ENCODE results near the gene STAT6.
A peak's percentile ranks its signal among the peaks of the same experiment; 100 is the strongest.
"Not testable (repeated sequence)": the region's sequence is repeated elsewhere in the genome, so short reads cannot be mapped to it uniquely, and the experiment has no call there.

The STAT6 gene

DNA sequence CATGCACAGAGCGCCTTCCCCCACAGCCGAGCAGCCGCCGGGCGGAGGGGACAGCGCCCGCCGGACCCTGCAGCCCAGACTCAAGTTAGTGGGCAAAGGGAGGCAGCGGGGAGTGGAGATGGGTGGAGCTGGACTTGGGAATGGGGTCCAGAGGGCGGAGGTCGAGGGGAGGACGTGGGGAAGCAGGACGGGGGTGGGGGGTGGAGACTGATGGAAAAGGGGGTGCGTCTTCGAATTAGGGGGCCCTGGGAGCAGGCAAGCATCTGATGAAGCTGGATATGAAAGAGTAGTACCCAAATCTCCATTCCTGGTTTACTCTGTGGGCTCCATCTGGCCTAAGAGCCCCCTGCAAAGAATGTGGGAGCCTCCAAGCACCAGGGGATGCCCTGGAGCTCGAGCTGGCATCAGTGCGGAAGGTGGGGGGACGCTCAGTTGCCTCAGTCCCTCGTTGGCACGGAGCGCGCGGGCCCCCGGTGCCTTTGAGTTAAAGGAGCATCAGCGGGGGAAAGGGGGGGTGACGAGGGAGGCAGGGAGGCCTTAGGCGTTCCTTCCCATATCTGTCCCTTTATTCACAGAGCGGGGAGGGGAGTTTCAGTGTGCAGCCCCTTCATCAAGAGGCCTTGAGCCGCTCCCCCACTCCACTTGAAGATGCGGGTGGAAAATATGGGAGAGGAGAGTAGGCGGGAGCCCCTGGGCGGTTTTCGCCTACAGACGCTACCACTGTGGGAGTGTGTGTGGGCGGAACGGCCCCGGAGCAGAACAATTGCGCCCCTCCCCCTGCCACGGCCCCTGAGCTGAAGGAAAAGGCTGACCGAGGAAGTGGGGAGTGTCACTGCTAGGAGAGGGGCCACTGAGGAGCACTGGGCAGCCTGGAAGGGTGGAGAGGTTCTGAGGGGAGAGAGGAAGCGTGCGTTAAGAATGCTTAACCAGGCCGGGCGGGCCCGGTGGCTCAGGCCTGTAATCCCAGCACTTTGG lies 21.6 kb downstream of the STAT6 start:
- no peak for DNase-seq (ENCODE audit: low read depth in 2 of 2)

GRCh38 chr12:57088354-57089270 lies 22.6 kb downstream of the STAT6 start, which contains the start of gene NAB2:
TSS of gene NAB2 (plus strand) at chr12:57089114. CDS start at chr12:57089272, 158 bp downstream.
- peak; percentile 87 to 95 for DNase-seq (ENCODE audit: low read depth in 2 of 2)

DNA sequence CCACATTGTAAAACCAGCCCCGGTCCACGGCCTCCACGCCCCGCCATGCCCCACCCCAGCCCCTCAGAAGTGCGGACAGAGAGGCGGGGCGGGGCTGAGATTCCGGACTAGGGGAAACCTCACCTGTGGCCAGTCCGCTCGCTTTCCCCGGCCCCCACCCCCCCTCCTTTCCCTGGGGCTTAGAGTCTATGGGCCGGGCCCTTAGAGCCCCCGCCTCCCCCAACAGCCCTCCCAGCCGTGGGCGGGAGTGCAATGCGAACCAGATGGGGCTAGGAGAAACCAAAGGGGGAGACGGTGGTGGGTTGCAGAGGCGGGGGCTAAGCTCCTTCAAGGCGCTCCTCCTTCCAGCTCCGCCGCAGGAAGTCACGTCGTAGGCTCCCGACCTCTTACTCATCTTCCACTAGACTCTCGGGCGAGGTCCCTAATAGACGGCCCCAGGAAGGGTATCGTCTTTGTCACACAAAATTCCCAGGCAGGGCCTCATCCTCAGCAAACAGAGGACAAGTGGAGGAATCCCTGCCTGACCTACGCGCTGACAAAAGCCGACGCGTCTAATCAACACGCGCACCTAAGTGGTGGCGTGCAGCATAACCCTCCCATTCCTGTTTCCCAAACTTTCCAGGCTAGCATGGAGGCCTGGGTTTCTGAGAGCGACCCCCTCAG lies 23.3 kb downstream of the STAT6 start:
- peak; percentile 41 to 69 for DNase-seq (ENCODE audit: low read depth in 2 of 2)

DNA sequence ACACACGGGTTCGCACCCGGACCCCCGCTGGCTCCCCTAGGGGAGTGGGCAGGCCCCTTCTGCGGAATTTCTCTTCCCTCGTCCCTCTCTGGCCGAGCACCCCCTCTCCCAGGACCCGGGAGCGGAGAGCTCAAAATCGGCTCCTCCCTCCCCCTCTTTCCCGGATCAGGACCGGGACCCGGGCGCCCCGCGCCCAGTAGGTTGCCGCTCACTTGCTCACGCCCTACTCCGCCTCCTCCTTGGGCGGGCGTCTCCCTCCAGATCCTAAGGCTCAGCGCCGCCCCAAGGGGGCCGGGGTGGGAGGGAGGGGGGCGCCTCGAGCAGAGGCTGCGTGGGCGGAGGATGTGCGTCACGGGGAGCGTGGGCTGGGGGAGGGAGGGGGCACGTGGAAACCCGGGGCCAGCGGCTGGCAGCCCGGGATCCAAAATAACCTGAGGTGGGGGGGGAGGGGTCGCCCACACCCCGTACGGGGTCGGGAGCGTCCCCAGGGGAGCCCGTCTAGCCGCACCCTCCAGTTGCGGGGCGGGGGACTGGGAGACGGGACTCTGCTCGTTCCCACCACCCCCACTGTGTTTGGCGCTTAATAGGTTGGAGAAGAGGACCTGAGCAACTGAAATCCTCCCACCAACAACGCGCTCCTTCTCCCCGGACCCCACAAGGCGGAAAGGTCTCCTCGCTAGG lies 24.0 kb downstream of the STAT6 start:
- DNase-seq (ENCODE audit: low read depth in 2 of 2), result peak; percentile 90 to 96

DNA sequence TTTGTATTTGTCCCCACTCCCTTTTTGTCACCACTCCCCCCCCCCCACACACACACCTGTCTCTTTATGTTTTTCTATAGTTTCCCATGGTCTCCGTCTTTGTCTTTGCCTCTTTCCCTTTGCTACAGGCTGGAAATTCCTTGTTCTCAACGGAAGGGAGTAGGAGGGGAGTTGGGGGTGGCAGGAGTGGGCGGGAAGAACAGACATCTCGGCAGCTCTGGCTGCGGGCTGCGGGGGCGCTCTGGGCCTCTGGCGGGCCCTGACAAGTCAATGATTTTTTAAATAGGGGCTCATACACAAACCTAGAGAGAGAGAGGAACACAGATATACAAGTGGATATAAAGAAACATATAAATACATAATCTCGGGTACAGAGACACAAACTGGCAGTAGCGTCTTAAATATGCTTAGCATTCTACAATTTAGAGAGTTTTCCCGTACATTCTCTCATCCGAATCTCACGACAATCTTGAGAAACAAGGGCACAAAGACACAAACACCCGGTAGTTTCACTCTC lies 24.6 kb downstream of the STAT6 start:
- no peak for DNase-seq (ENCODE audit: low read depth in 2 of 2)

DNA sequence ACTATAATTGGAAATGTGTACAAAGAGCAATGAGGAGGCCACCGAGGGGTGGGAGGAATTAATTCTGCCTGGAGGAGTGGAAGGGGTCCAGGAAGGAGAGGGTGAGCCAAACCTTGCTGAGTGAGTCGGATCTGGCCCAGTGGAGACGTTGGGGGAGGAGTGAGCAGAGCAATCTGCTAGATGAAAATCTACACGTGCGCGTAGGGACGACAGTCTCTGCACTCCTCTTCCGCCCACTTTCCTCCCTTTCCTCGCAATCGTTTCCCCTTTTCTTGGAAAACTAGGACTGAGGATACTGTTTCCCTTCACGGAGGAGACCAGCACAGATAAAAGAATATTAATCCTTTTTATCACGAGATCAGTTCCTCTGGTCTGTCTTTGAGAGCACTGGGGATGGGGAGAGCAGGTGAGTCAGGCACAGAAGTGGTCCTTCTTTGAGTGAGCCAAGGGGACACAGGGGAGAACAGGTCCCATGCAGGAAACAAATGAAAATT lies 25.1 kb downstream of the STAT6 start:
- no peak for DNase-seq (ENCODE audit: low read depth in 2 of 2)

GRCh38 chr12:57080855-57081254 lies 30.3 kb downstream of the STAT6 start:
- no peak for DNase-seq (ENCODE audit: low read depth in 2 of 2)

DNA sequence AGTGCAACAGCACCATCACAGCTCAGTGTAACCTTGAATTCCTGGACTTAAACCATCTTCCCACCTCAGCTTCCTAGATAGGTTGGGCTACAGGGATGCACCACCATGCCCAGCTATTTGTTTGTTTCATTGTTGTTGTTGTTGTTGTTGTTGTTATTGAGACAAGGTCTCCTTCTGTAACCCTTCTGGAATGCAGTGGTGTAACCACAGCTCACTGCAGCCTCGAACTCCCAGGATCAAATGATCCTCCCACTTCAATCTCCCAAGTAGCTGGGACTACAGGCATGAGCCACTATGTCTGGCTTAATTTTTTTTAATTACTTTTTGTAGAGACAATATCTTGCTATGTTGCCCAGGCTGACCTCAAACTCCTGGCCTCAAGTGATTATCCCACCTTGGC lies 31.3 kb downstream of the STAT6 start:
- DNase-seq (ENCODE audit: low read depth in 2 of 2), result no peak

DNA sequence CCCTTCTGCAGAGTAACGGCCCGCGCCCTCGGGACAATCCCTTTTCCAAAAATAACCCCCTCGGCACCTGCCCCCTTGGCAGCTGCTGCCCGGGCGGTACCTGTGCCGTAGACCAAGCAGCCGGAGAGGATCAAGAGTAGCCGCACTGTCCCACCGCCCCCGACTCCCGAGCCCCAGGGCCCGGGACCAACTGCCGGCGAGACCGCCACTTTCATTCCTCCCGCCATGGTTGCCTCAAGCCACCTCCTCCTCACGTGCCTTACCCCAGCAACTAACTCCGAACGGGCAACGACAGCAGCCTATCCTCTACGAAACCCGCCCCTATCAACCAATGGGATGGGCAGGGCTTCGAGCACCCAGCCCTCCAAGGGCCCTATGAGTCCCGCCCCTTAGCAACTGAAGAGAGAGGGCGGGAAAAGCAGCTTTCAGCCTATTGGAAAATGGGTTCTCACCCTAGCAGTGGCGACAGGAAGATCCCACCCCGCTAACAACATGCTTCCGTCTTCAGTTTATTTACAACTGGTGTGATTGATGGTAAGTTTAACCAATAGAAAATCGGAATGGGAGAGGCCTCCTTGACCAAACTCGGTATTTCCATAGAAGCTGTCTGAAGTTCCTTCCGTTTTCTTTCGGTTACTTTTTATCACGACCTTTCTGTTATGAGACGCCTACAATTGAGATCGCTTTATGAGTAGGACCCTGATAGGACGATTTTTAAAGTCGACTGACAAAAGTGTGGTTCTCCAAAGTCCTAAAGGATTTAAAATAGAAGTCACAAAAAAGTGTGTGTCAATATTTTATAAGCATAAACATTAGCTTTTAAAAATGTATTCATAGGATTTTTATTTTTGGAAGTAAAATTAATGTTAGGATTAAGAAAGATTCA lies 32.4 kb downstream of the STAT6 start, which contains the start of gene NEMP1:
TSS of gene NEMP1 (minus strand) at position 273 of the 886 bp plus-strand sequence. CDS start at position 227, 46 bp downstream.
- peak; percentile 81 to 86 for DNase-seq (ENCODE audit: low read depth in 2 of 2)

DNA sequence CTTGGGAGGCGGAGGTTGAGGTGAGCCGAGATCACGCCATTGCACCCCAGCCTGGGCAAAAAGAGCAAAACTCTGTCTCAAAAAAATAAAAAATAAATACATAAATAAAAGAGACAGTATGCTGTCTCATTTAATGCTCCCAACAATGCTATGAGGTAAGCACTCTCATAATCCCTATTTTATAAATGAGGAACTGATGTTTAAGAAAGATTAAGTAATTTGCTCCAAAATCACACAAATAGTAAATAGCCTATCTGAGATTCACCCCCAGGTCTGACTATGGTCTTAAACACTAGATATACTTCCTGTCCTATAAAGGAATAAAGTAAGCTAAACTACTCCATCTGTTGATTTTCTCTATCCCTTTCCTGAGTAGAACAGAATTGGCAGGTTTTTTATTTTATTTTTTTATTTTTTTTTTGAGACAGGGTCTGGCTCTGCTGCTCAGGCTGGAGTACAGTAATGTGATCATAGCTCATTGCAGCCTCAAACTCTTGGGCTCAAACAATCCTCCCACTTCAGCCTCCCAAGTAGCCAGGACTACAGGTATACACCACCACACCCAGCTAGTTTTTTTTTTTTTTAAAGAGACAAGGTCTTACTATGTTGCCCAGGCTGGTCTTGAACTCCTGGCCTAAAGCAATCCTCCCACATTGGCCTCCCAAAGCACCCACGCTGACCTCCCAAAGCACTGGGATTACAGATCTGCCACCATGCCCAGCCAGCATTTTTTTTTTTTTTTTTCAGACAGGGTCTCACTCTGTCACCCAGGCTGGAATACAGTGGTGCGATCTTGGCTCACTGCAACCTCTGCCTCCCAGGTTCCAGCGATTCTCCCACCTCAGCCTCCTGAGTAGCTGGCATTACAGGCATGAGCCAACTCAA lies 37.4 kb downstream of the STAT6 start:
- not testable (repeated sequence) for DNase-seq (ENCODE audit: low read depth in 2 of 2)

DNA sequence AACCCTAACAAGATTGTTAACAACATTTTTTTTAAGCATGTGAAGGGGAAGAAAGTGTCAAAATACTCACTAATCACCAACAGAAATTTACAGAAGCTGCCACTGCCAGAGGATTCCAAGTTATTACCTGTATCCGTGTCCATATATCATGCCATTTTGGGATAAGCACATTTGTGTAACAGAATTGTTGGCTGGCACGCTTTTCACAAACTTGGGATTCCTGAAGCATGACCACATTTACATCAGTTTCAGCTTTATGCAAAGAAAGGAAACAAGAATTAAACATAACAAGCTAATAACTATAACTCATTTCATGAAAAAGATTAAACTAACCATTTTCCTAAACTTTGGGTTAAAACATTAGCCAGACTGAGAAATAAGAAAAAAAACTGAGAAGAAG lies 38.5 kb downstream of the STAT6 start:
- DNase-seq (ENCODE audit: low read depth in 2 of 2), result no peak

DNA sequence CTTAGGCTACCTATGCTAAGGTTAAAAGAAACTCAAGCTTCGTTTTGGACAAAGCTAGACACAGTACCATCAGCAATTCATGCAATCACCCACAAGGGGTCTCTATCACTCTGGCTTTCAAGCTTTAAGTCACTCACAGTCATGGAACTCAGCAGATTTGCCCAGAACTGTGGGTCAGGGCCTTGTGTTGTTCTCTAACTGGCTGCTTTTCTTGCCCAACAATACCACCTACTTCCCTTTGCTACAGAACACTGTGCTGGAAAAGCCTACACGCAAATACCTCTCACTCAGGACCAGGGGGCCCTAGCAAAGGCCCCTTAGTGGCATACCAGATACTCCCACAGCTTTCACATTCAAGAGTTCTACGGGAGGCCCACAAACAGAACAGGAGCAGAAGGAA lies 41.6 kb downstream of the STAT6 start:
- no peak for DNase-seq (ENCODE audit: low read depth in 2 of 2)

DNA sequence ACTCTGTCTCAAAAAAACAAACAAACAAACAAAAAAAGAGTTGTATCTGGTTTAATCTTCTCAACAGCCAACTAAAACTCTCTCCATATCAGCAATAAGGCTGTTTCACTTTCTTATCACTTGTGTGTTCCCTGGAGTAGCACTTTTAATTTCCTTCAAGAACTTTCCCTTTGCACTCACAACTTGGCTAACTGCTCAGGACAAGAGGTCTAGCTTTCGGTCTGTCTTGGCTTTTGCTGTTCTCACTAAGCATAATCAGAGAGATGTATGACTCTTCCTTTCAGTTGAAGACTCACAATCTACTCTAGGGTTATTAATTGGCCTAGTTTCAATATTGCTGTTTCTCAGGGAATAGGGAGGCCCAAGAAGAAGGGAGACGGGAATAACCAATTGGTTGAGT lies 44.9 kb downstream of the STAT6 start:
- no peak for DNase-seq (ENCODE audit: low read depth in 2 of 2)

- DNase-seq (ENCODE audit: low read depth in 2 of 2), result no peak
These were observed 47.0 kb downstream of the STAT6 start for GRCh38 chr12:57063991-57064685.

DNA sequence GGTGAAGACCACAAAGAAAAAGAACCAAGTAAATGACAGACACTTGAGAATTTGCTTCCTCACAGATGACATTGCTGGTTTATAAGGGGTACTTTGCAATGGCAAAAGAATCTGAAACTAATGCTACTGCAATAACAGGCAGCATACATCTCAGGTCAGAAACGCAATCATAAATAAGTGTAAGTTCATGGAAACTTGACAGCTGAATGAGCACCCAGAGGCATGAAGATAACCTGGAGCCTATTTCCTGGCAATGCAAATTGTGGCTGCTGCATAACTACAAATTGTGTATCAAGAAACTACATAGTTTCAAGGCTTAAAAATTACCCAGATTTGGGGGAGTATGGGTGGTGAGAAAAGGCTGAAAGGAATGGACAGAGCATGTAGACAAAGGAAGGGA lies 52.7 kb downstream of the STAT6 start:
- no peak for DNase-seq (ENCODE audit: low read depth in 2 of 2)

GRCh38 chr12:57057067-57057751 lies 54.0 kb downstream of the STAT6 start:
- DNase-seq (ENCODE audit: low read depth in 2 of 2), result no peak

GRCh38 chr12:57055824-57056223 lies 55.3 kb downstream of the STAT6 start:
- DNase-seq (ENCODE audit: low read depth in 2 of 2), result no peak
